ENCODE measurements around the gene PRDX3.

PRDX3 gene

DNA sequence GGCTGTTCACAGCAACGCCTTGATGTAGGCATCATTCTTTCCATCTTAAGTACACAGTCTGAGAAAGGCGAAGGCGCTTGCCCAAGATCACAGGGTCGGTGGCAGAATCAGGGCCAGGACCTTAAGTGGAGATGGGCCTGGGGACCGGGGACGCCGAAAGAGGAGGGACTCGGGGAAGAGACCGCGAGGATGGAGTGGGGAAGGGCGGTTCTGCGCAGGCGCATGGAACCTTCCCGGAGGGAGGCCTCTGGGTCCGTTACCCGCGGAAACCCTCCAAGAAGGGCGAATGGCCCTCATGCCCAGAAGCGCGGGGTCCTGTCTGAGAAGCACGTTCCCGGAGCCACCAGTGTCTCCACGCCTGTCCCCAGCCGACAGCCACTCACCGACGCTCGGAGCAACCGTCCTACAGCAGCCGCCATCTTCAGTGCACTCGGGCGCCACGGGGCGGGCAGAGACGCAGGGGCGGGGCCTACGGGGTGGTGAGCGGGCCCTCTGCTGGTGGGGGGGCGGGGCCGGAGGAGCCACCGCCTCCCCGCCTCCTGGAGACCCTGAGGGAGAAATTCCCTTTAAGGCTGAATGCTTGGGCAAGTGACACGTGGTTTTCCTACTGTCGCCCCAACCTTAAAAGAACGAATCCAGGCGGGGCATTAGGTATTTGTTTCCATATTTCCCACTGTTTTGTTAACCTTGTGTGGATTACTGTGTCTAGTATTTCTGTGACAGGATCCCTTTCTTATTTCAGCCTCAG, at the start of gene PRDX3:
Gene PRDX3, minus strand, starts transcription at position 441 of the 748 bp plus-strand sequence. Its CDS starts 22 bp downstream, at position 419.
- peak; percentile 79 to 96 for DNase-seq (ENCODE audit: low read depth in 2 of 2)

DNA sequence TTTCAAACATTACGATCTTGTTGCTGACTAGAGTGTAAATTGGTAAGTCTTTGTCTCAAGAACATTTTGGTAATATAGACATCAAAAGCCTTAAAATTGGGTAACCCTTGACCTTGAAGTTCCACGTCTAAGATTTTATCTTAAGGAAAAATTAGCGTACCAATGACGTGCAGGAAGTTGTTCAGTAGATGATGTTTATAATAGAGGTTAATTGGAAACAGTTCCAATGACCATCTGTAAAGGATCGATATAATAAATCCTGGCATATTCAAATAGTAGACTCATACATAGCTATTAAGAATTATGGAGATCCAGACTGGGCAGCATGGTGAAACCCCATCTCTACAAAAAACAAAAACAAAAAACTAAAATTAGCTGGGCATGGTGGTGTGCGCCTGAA, 49.2 kb upstream of the PRDX3 start:
- no peak for DNase-seq (ENCODE audit: low read depth in 2 of 2)

DNA sequence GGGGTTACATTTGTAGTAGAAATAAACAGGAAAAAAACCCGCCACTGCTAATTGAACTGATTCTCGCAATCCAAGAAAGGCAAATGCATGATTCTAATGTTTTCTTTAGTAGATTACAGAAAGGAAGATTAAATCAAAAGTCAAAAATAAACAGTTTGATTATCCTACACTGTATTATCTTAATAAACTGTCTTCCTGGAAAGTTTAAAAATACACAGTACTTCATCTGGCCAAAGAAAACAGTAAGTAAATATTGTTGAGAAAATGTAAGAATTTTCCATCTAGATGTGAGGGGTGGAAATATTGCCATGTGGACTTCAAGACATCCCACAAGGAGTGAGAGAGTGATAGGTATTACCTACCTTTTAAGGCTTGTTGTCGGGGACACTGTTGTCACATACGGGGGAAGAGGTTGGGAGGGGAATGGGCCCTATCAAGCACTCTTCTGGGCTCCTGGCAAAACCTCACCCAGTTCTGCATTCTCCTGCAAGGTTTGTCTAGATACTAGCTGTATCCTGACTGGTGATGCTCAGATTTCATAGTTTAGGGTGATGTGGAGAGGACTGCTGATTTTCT, 46.6 kb upstream of the PRDX3 start:
- no peak for DNase-seq (ENCODE audit: low read depth in 2 of 2)

DNA sequence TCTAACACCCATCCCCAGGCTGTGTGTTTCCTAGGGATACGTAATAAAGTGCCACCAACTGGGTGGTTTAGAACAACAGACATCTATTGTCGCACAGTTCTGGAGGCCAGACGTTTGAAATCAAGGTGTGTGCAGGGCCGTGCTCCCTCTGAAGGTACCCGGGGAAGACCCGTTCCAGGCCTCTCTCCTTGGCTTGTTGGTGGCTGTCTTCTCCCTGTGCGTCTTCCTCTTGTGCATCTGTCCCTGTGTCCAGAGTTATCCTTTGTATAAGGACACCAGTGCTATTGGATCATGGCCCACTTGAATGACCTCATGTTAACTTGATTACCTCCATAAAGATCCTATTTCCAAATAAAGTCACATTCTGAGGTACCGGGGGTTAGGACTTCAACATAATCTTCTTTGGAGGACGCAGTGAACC, 44.4 kb upstream of the PRDX3 start:
- DNase-seq (ENCODE audit: low read depth in 2 of 2) = no peak

DNA sequence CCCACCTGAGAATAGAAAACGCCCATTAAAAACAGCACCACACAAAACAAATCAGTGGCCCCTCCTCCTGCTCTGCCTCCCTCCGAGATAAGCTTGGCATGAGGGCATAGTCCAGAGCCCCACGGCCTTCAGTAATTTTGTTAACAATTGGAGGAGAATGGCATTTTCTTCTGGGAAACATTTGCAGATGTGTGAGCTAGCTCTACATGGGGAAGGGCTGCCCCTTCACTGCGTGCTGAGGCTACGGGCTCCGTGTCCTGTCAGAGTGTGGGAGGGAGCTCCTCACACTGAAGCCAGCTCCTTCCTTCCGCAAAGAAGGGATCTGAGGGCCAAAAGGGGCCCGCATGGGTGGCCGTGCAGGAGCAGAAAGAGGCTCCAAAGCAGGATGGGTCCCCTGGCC, 43.9 kb upstream of the PRDX3 start:
- DNase-seq (ENCODE audit: low read depth in 2 of 2) = no peak

DNA sequence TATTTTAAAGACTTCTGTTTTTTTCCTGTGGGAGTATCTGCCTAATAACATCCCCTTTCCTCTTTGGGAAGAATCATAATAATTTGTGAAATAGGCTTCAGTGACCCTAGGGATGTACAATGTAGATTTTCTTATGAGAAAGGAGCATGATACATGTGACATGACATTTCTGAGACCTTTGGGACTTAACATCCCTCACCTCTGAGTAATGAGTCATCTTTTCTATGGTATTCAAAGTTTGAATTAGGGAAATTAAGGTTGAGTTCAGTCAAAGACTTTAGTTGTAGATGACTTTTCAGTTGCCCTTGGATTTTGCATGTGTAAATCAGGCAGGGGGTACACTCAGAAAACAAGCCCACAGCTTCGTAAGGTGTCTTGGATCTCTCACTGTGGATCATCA, 43.1 kb upstream of the PRDX3 start:
- DNase-seq (ENCODE audit: low read depth in 2 of 2) = no peak

DNA sequence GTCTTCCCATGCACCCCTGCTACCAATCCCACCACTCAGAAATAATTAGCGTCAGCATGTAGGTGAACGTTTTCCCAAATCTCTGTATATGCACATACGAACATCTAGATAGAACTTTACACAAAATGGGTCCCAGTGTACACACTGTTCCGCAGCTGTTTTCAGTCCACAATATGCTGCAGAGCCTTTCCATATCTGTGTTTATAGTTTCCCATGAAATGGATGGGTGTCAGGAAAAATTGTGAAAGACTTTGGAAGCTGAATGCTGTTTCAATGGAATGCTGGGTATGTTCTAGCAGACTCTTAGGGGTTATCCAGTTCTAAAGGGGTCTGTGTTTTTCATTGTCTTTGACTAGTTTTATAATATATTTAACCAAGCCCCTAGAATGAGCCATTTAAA, 42.6 kb upstream of the PRDX3 start:
- DNase-seq (ENCODE audit: low read depth in 2 of 2) = no peak

DNA sequence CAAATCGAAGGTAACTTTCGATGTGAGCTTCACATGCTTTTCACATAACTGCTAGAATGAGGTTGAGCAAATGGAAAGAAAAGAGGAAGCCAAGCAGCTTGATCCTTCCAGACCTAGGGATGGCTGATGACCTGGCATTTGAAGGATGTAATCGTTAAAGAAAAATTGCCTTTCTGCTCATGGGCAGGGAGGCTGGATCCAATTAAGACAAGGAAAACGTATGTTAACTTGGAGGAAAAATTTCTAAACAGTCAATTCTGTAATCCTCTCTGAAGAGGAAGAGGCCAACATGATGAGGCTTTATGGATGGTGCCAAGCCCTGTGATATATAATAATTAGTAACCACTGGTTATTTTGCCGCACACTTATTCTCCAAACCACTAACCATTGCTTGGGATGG, 41.3 kb upstream of the PRDX3 start:
- no peak for DNase-seq (ENCODE audit: low read depth in 2 of 2)

DNA sequence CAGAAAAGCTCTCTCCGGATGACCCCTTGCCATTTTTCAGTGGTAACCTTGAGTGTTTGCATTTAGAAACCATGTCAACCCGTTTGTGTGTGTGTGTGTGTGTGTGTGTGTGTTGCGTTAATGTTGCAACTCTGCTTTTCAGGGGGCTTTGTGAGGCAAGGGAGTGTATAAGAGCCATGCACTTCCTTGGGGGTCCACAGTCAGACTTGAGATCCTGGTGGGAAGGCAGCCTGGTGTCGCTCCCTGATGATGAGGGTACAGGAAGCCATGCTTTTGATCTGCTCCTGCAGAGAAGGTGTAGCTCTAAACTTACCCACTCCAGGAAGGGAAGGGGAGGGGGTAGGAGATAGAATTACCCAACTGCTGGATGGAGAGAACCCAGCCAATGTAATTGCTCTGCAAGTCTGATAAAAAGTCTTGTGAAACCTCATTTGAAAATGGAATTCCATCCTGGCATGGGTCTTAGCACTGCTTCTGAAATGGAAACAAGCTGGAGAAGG, 39.4 kb upstream of the PRDX3 start:
- DNase-seq (ENCODE audit: low read depth in 2 of 2) = no peak

DNA sequence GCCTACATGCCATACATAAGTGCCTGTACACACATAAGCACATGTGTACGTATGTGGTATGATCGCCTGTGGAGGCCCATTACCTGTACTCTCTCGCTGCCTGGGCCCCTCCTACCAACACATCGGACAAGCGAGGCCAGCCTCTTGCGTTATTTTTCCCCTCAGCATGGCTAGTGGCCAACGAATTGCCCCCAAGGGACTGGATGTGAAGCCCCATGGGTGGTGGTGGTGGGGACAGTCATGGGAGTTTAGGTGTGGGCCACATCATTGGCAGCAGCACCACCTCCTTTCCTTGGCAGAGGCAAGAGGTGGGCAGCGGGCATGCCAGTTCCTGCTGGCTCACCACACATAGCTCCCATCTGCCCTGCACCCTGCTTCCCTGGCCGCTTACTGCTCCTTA, 38.8 kb upstream of the PRDX3 start:
- no peak for DNase-seq (ENCODE audit: low read depth in 2 of 2)

DNA sequence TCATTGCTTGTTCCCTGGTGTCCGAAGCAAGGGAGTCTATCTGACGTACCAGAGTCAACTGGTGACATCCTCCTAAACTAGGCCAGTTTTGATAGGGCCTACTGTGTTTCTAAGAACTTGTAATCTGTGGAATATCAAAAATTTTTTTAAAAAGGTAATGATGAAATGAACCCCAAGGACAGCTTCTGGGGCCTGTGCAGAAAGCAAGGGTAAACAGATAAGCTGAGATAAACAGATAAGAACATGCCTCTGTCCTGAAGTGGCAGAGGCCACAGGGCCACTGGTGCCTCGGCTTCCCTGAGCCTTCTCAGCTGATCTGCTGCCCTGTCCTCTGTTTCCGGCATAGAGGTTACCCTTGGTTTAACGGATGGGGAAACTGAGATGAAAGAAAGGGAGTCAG, 37.5 kb upstream of the PRDX3 start:
- DNase-seq (ENCODE audit: low read depth in 2 of 2) = no peak

DNA sequence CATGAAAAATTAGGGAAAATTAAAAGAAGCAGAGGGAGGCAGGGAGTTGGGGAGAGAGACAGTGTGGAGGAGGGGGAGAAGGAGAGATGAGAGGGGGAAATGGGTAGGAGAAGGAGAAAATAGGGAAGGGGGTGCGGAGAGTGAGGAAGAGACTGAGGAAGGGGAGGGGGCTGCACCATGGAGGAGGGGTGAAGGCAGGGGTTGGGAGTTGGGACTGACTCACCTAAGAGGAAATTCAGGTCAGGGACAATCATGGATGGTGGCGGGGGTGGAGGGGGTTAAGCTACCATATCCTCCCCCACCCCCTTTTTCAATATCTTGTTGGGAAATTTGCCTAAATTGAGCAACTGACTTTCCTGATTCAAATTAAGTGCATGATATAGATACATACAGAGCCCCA, 36.8 kb upstream of the PRDX3 start:
- DNase-seq (ENCODE audit: low read depth in 2 of 2) = no peak

DNA sequence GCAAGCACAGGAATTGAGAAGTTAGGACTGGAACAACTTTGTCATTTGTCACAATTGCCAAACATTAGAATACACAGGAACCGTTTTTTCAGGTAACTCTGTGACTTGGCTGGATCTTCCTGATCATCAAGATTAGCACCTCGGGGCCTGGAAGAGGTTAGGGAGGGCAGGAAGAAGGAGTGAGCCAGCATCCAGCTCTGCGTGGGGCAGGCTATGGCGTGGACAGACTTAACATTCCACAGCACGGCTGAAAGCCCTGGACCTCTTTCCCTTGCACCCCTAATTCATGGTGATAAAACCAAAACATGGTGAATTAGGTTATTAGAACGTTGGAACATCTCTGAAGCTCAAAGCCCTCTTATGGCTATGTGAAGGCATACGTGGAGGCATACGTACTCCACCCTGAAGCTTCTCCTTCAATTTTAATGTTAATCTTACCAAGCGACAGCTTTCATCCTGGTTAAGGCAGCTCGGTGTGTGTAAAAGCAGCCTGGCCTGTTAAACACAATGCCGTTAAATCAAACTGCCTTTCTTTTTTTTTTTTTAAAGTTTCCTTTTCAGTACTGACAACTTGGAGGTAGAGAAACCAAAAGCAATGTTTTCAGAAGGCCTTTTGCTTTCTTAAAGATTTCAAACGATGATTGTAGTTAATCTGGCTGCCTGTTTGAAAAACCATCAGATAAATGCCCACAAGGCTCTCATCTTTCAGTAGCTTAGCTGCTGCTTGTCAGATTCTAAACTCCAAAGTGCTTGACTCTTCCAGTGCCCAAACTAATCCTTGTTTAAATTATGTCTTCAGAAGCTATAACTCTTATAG, 33.2 kb upstream of the PRDX3 start:
- DNase-seq (ENCODE audit: low read depth in 2 of 2) = no peak

DNA sequence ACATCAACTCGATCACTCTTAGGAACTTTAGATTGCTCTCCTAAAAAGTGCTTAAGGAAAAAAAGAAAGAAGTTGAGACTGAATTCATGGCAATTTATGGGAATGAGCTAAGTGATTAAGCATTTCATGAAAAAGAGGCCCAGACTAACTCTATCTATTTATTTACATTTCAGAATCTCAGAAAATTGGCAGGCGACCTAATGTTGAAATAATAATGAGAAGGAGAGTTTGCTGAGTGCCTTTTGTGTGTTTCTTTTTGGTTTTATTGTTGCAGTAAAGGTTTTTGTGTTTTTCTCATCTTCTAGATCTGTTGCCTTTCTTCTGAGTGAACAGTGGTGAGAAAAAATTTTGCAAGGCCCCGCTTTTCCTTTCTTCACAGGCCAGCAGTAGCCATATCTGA, 32.6 kb upstream of the PRDX3 start:
- no peak for DNase-seq (ENCODE audit: low read depth in 2 of 2)

DNA sequence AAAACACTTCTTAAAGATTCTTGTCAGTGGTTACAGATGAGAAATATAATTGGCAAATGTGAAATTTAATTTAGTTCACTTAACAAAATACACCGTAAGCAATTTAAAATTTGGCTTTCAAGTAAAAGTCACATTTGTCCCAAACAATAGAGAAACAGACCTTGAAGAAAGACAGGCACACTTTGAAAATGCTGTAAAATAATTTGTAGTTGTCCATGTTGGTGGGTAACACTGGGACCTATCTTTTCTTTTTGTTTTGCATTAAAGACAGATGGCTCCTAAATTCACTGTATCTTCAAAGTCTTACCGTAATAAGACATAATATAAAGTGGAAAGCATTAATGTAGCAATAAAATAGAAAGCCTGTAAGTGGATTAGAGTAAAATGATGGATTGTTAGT, 32.0 kb upstream of the PRDX3 start:
- no peak for DNase-seq (ENCODE audit: low read depth in 2 of 2)

DNA sequence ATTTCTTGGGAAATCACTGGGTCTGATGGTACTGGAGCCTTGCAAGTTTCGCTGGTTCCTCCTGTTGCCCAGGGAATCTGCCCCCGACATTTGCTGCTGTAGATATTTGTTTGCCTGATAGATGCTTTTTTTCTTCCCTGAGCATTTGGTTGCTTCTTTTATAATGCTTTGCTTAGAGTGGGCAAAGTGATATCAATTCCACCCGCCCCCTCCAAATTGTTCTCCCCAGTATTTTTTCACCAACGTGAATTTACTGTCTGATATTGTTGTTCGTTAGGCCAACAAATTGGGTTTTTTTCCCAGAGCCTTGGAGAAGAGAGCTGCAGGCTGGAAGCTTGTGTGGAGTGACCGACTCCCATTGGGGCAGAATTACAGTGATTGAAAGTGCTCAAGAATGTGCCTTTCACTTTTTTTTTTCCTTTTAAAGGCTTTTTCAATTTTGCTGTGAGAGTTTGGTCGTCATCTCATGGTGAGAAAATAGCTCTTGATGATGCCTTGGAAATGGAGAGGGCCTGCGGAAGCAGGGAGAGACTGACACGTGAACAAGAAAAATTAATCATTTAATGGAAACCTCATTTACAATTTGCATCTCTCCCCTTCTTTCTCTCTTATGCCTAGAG, 31.2 kb upstream of the PRDX3 start:
- no peak for DNase-seq (ENCODE audit: low read depth in 2 of 2)

DNA sequence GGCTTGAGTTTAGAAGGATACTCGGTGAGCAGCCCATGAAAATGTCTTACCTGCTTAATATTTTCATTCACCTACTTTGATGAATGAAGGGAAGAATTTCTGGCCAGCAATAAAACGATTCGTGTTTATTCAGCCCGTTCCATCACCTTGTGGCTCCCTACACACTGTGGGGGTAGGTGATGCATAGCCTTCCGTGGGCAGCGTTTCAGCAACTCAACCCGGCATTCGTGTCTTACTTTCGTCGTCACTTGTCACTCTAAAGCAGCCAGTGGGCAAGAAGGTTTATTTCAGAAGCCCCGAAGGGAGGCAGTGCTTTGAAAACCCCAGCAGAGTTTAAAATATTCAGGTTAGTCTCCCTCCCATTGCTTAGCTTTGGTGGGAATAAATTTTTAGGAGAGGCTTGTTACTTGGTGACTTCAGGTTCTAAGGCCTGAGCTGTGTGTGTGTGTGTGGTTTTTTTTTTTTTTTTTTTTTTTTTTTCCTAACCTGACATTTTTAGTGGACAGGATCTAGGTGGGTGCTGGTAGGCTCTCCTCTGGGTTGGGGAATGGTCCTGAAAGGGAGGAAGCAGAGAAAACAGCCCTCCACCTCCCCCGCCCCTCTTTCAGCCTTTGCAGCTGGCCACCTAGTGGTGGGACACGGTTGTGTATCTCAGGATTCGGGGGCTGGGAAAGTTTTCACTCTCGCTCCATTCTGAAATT, 30.6 kb upstream of the PRDX3 start:
- peak in 1 of 2 donors; percentile 8 for DNase-seq (ENCODE audit: low read depth in 2 of 2)

DNA sequence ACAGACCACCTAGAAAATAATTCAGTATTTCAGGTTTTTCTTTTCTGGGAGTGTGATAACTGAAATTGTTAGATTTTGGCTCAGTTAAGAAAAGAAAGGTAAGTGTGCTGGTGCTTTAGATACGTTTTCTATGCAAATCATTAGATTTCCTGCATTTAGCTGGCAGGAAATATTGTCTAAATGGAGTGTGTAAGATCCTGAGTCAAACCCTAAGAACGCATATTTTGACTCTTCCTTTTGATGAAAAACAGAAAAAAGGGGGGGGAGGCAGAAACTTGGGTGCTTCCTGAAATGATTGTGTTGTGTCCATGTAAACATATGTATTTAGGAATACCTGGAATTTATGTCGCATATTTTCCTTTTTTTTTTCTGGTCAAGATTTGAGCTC, 29.9 kb upstream of the PRDX3 start:
- no peak for DNase-seq (ENCODE audit: low read depth in 2 of 2)

DNA sequence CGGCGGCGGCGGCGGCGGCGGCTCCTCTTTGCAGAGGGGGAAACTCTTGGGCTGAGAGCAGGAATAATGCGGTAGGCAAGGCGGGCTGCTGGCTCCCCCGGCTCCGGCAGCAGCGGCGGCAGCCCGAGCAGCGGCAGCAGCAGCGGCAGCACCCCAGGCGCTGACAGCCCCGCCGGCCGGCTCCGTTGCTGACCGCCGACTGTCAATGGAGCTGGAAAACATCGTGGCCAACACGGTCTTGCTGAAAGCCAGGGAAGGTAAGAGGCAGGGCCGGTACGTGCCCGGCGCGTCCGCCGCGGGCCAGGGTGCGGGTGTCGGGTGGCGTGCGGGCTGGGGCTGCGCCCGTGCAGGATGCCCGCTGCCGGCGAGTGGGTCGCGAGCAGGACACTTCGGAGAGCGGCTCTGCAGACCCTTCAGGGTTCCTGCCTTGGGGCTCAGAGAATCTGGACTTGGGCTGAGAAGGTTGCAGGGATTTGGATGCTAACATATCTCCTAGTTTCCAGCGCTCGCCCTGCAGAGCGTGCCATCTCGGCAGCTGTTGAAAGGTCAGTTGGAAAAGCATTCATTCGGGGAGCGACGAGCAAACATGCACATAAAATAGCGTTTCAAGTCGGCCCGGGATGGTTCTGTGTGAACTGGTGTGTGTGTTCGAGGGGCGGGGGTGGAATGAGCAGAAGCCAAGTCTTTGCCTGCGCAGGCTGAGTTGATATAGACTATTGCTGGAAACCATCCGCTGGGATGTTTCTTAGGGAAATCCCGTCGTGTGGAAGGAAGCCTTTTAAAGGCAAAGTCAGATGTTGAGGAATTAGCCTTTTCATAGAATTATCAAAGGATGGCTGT, 29.3 kb upstream of the PRDX3 start:
- no peak for DNase-seq (ENCODE audit: low read depth in 2 of 2)

DNA sequence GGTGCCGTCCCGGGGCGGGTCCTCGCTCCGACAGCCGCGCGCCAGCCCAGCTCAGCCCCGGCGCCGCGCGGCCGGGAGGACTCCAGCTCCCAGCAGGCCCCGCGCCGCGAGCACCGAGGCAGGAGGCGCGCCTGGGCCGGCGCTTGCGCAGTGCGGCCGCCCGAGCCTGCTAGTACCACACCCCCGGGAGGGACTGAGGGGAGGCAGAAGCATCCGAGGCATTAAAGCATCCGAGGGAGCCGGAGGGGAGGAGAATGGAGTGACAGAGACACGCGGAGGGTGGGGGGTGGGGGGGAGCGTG, 28.7 kb upstream of the PRDX3 start, which contains the start of gene GRK5:
Gene GRK5, plus strand, starts transcription at position 206 of the 301 bp plus-strand sequence. CDS start 347 bp downstream, outside the sequence.
- peak; percentile 77 to 93 for DNase-seq (ENCODE audit: low read depth in 2 of 2)

Data from stimulated activated CD4-positive, alpha-beta T cell treated with anti-CD3 and anti-CD28 coated beads, Interleukin-1b, Interleukin-23, amount 100 ng/mL, for 1 hour (primary cell).